ENCODE data around the gene SEZ6L2.

SEZ6L2 gene

DNA sequence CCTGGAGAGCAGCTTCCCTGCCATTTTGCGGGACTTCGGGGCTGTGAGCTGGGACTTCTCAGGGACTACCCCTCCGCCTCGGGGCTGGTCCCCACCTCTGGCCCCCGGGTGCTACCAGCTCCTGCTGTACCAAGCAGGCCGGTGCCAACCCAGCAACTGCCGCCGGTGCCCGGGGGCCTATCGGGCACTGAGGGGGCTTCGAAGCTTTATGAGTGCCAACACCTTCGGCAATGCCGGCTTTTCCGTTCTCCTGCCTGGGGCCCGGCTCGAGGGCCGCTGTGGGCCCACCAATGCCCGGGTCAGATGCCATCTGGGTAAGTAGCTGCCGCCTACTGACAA is 2.2 kb upstream of the SEZ6L2 start:
- TF ChIP-seq, protein P1, sequence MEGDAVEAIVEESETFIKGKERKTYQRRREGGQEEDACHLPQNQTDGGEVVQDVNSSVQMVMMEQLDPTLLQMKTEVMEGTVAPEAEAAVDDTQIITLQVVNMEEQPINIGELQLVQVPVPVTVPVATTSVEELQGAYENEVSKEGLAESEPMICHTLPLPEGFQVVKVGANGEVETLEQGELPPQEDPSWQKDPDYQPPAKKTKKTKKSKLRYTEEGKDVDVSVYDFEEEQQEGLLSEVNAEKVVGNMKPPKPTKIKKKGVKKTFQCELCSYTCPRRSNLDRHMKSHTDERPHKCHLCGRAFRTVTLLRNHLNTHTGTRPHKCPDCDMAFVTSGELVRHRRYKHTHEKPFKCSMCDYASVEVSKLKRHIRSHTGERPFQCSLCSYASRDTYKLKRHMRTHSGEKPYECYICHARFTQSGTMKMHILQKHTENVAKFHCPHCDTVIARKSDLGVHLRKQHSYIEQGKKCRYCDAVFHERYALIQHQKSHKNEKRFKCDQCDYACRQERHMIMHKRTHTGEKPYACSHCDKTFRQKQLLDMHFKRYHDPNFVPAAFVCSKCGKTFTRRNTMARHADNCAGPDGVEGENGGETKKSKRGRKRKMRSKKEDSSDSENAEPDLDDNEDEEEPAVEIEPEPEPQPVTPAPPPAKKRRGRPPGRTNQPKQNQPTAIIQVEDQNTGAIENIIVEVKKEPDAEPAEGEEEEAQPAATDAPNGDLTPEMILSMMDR (IDR thresholded peaks at IDR 0.05; ENCODE audit: insufficient read depth, low read depth, low read length, missing control alignments), result no peak
- DNase-seq (ENCODE audit: low read depth), result no peak
- H3K4me3 ChIP-seq (ENCODE audit: low read depth, low read length), result no peak overlapping the region

DNA sequence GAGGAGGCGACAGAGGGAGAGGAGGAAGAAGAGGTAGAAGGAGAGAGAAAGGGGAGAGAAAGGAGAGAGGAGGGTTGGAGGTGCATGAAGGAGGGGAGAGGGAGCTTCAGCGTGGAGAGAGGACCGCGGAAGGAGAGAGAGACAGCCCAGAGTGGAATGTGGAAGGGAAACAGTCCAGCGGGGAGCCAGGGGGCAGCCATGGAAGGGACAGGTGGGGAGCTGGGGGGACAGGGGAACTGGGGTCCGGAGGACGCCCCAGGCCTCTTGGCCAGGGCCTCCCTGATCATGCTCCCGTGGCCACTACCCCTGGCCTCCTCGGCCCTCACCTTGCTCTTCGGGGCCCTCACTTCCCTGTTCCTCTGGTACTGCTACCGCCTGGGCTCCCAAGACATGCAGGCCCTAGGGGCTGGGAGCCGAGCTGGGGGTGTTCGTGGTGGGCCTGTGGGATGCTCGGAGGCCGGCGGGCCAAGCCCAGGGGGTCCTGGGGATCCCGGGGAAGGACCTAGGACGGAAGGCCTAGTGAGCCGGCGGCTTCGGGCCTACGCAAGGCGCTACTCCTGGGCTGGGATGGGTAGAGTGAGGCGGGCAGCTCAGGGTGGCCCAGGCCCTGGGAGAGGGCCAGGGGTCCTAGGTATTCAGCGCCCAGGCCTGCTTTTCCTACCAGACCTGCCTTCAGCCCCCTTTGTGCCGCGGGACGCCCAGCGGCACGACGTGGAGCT is 1.7 kb upstream of the SEZ6L2 start:
- TF ChIP-seq, protein P1 (IDR thresholded peaks at IDR 0.05; ENCODE audit: insufficient read depth, low read depth, low read length, missing control alignments), result no peak
- no peak overlapping the region for H3K4me3 ChIP-seq (ENCODE audit: low read depth, low read length)
- no peak for DNase-seq (ENCODE audit: low read depth)

DNA sequence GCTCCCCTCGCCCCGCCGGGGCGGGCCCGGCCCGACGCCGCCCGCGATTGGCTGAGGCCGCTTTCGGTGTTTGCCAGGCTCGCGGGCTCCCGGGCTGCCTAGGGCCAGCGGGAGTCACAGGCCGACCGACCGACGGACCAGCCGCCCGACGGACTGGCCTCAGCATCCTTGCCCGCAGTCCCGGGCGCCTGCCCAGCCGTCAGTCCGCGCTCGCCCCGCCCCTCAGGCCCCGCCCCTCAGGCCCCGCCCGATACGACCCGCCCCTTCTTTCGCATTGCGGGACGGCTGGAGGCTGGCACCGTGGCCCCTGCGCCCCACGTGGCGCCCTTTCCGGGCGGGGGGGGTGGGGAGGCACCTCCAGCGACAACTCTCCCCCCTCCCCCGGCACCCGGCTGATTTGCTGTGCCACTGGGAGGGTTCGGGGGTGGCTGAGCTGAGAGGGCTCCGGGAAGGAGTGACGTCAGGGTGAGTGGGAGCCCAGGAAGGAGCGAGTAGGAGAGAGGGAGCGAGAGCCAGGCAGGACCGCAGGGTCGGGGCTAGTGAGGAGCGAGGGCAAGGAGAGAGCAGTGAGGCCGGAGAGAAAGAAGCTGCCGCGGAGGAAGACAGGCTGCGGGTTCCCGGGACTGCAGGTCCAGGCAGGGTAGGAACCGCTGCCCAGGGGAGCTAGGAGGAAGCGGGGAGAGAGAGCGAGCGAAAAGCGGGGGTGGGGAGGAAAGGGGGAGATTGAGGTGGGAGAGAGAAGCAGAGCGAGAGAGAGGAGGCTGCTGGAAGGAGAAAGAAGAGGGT is 945 bp upstream of the SEZ6L2 start, which contains the start of gene ASPHD1:
TSS of gene ASPHD1 (plus strand) at position 387 of the 786 bp plus-strand sequence. CDS start 484 bp downstream, outside the sequence.
- DNase-seq (ENCODE audit: low read depth), result peak; percentile 47
- TF ChIP-seq, protein P1 (IDR thresholded peaks at IDR 0.05; ENCODE audit: insufficient read depth, low read depth, low read length, missing control alignments), result no peak
- H3K4me3 ChIP-seq (ENCODE audit: low read depth, low read length), result peak within 1 kb of the TSS; percentile 54

DNA sequence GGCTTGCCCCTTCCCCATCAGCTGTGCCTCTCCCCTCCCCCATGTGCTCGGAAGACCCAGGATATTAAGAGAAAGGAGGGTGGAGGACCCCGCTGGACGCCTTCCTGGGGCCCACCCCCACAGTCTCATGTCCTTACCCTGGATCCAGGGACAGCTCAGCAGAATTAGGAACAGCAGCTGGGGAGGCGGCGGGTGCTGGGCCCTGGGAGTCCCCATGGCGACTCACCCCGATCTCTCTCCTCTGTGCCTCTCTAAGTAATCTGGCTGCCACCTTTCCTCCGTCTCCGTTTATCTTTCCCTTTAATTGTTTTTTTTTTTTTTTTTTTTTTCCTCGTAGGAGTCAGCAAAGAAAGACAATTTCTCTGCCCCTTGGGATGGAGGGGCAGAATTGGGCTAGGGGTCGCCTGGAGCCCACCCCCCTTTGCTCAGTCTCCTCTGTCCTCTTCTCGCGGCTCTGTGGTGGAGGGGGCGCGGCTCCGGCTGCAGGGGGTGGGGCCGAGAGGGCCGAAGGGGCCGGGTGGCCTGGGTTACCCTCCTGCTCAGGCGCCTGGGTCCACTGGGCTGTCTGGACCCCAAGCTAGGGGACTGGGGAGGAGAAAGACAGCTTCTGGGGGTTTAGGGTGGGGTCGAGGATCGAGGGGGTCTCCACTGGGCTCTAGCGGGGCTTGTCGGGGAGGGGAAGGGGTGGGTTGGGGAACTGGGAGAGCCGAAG is 390 bp downstream of the SEZ6L2 start:
- H3K4me3 ChIP-seq (ENCODE audit: low read depth, low read length), result no peak overlapping the region
- DNase-seq (ENCODE audit: low read depth), result no peak
- TF ChIP-seq, protein P1 (IDR thresholded peaks at IDR 0.05; ENCODE audit: insufficient read depth, low read depth, low read length, missing control alignments), result no peak

DNA sequence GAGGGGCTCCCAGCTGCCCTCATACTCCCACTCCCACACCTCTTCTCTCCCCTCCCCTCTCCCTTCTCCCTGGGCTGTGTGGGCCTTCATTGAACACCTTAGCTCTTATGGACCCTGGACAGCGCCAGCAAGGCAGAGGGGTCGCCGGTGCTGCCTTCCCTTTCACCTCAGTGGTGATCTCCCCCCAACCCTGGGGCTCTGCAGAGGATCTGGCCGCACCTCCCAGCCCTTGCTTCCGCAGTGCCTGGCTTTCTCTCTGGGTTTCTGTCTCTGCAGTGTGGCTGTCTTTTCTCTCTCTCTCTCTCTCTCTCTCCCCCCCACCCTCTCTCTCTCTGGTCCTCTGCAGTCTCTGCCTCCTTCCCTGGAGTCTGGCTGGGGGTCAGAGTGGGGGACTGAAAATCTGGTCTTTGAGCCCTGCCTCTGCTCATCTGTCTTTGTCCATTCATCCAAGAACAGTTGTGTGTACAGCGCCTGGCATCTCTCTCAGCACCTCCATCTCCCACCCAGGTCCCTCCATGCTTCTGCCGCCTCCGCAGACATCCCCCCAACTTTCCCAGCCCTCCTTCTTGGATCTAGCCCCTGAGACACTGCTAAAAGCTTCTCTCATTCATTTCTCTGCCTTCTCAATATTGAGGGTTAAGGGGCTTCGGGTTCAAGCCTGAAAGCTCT is 1.1 kb downstream of the SEZ6L2 start:
- no peak for DNase-seq (ENCODE audit: low read depth)
- no peak overlapping the region for H3K4me3 ChIP-seq (ENCODE audit: low read depth, low read length)
- TF ChIP-seq, protein P1 (IDR thresholded peaks at IDR 0.05; ENCODE audit: insufficient read depth, low read depth, low read length, missing control alignments), result no peak

DNA sequence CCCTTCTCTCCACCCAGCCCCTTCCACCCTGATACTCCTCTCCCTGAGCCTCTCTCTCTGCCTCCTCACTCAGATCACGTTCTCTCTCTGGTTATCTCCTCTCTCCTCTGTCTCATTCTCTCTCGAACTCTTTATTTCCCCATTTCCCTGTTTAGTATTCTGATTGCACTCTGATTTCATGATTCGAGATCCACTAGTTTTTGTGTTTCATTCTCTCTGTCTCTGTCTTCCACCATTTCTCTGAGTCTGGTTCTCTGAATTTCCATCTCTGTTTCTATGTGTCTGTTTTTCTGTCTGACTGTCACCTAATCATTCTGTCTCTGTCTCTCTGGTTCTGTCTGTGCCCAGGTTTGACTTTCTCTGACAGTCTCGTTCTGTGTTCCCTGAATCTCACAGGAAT is 2.0 kb downstream of the SEZ6L2 start:
- TF ChIP-seq, protein P1 (IDR thresholded peaks at IDR 0.05; ENCODE audit: insufficient read depth, low read depth, low read length, missing control alignments), result no peak
- H3K4me3 ChIP-seq (ENCODE audit: low read depth, low read length), result no peak overlapping the region

More for the DNA sequence above, 2.0 kb downstream of the SEZ6L2 start:
- no peak for DNase-seq (ENCODE audit: low read depth)
